ENCODE measurements around the gene MZT2B. TPM values are rescaled to one million over a fixed set of nuclear protein-coding genes. Genes with fewer than 3 reads are reported as not detected.
A peak's percentile ranks its signal among the peaks of the same experiment; 100 is the strongest.
"Not testable (repeated sequence)": the region's sequence is repeated elsewhere in the genome, so short reads cannot be mapped to it uniquely, and the experiment has no call there.

The MZT2B gene
- total RNA-seq, 1 donor from 2014 or later: 128 TPM

DNA sequence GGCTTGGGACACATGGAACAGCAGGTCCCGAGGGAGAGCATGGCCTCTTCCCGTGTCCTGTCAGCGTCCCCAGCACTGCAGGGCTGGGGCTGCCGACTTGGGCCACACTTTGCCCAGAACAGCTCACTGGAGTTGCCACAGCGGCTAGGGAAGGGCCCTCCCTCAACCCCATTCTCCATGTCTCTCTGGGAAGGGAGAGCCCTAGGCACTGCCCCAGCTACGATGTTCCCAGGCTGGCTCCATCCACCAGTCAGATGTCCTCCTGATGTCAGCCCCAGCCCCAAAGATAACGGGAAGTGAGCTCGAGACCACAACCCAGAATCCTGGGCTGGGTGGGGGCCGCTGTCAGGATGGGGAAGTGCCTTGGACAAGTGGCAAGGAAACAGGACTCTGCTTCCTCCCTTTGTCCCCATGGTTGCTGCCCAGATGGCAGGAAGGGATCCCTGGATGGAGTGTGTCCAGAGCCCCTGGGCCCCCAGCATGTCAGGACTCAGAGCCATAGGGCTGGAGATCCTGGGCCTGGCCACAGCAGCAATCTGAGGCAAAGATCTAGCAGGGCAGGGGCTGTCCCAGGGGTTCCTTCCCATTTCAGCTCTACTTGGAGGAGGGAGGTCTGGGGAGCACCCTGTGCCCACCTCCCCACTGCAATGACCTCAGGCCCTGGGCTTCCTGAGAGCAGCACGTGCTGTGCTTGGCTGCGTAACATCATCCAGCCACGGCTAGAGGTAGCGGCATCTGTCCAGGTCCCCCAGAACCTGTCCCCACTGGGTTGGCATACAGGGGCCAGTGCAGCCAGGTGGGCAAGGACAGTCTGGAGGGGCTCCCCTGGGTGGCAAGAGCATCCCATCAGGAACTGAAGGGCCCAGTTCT lies 39.4 kb upstream of the MZT2B start:
- DNase-seq: peak; percentile 44
- H3K36me3 ChIP-seq; H3K4me1 ChIP-seq; H3K9me3 ChIP-seq; intact Hi-C loops (cut with DNase I); H3K27ac ChIP-seq; H3K4me3 ChIP-seq; ATAC-seq: not testable (repeated sequence)
- peaks cover 10% of the 10 kb centered on the region for H3K27me3 ChIP-seq

GRCh38 chr2:130143266-130144039 lies 38.6 kb upstream of the MZT2B start:
- intact Hi-C loops (cut with DNase I); ATAC-seq: not testable (repeated sequence)

DNA sequence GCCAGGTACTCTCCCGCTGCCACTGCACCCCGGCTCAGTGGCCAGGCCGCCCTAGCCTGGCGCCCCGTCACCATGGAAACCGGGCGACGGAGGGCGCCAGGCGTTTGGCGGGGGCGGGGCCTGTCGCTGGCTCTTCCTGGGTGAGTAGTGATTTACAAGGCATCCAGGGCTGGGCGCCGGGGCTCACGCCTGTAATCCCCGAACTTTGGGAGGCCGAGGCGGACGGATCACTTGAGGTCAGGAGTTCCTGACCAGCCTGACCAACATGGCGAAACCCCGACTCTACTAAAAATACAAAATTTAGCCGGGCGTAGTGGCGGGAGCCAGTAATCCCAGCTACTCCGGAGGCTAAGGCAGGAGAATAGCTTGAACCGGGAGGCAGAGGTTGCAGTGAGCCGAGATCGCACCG lies 37.1 kb upstream of the MZT2B start, which contains the start of gene CCDC74B:
CCDC74B (minus strand) TSS at position 107 of the 409 bp plus-strand sequence. CDS start 116 bp downstream, outside the sequence.
- H3K27ac ChIP-seq; H3K4me1 ChIP-seq; intact Hi-C loops (cut with DNase I); H3K9me3 ChIP-seq; H3K36me3 ChIP-seq: not testable (repeated sequence)
- ATAC-seq (peak; percentile 78), DNase-seq (peak; percentile 74)
- Histone ChIP-seq H3K27me3 (peaks cover 10% of the 10 kb centered on the region), H3K4me3 (peak within 1 kb of the TSS; percentile 33)

More at GRCh38 chr2:130143266-130144039, 38.6 kb upstream of the MZT2B start:
- H3K4me1 ChIP-seq, H3K27ac ChIP-seq, H3K9me3 ChIP-seq, H3K36me3 ChIP-seq: not testable (repeated sequence)
- DNase-seq: peak; percentile 38
- Histone ChIP-seq H3K4me3 (peak overlapping the region; percentile 33), H3K27me3 (peaks cover 10% of the 10 kb centered on the region)

DNA sequence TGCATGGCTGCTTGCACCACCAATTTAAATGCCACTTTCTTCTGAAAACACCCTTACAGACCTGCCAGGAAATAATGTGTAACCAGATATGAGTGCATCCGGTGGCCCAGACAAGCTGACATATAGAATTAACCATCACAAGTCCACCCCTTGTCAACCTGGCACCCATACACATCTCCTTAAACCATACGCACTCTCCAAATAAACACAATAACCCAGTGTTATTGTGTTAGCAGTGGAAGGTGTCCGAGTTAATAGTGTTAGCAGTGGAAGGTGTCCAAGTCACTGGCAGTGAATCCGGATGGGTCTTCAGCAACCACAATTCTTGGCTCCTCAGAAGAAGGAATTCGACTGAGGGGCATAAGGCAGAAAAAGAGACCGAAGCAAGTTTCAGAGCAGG lies 33.5 kb upstream of the MZT2B start:
- DNase-seq; intact Hi-C loops (cut with DNase I): not testable (repeated sequence)

DNA sequence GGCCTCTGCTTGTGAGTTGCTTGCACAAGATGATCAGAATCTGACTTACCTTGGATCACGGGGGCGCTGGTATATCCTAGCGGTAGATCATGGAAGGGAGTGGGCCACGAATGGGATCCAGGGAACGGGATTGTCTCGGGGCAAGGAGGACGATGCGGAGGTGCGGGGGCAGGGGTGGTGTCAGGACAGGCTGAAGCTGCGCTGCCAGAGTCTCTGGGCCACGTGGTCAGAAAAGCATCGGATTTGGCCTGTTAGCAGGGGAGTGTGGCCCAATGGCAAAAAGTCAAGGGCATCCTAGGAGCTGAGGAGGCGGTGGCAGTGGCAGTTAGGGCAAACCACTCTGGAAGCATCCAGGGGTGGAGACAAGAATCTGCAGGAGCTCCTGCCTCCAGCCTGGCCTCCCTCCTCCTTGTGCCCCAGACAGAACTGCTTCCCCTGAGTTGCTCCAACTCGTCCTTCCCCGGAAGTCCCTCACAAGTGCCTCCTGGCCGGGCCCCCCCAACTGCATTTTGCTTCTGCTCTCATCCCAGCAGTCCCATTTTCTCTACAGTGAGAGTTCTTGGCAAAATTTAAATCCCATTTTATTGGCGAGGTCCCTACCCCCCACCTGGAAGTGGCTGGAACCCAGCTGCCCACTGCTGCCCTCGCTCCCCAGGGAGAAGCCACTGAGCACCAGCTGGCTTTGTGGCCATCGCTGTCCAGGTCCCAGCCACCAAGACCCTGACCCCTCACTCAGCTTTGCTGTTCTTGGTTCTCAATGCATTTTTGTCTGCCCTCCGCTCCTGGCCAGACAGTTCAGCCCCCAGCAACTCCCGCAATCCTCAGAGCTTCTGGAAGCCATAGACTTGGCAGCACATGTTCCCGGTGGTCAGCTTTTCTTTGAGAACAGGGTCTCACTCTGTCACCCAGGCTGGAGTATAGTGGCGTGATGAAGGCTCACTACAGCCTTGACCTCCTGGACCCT lies 31.6 kb upstream of the MZT2B start:
- Histone ChIP-seq H3K9me3 (no peaks in the 10 kb centered on the region), H3K36me3 (peaks cover 5% of the 10 kb centered on the region), H3K27me3 (peaks cover 4% of the 10 kb centered on the region), H3K4me3 (no peak overlapping the region), H3K27ac (no peak overlapping the region), H3K4me1 (no peaks in the 10 kb centered on the region)
- TF ChIP-seq CTCF (IDR thresholded peaks at IDR 0.05): no peak
- DNase-seq (peak; percentile 58), ATAC-seq (no peak)
- intact Hi-C loops (cut with DNase I): no loop called here

More for the DNA sequence above, 33.5 kb upstream of the MZT2B start:
- H3K36me3 ChIP-seq, ATAC-seq, H3K4me1 ChIP-seq, H3K9me3 ChIP-seq, H3K4me3 ChIP-seq, H3K27ac ChIP-seq: not testable (repeated sequence)
- peaks cover 10% of the 10 kb centered on the region for H3K27me3 ChIP-seq

DNA sequence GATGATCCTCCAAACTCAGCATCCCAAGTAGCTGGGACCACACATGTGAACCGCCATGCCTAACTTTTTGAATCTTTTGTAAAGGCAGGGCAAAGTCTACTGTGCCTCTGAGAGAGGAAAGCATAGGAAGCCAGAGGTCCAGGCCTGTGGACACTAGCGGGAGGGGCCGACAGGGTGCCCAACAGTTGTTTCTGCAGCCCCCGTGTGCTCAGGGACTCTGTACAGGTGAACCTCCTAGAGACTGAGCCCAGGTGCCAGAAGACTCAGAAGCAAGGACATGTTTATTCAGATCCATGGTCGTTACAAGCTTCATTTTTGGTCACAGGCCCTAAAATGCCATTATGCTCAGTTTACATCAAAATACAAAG lies 30.9 kb upstream of the MZT2B start:
- H3K9me3 ChIP-seq; H3K4me1 ChIP-seq; H3K27me3 ChIP-seq; DNase-seq; H3K36me3 ChIP-seq; ATAC-seq; H3K4me3 ChIP-seq; H3K27ac ChIP-seq; intact Hi-C loops (cut with DNase I): not testable (repeated sequence)

DNA sequence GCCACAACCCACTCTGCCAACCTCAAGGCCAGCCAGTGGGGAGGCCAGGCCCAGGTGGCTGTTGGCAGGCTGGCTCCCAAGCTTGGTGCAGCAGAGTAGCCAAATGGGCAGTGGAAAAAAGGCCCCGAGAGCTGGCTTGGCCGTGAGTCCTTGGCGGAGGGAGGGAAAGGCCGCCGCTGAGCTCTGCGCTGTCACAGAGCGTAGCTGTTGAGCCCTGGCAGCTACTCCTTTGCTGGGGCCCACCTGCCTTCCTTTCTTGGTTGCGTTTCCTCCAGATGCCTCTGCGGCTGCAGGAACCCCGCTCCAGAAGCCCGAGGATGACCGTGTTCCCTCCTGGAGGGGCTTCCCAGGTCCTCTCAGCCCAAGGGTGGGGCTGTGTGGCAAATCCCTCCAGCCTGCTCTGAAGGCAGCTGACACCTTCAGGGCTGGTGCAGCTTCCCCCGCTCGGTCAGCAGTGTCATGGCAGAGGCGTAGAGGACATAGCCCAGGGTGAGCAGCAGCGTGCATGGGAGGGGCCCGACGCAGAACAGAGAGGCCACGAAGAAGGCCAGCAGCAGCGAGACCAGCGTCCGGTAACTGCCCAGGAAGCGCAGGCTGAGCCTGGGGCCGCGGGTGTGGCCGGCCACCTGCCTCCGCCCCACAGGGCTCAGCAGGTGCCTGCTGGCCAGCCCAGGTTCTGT lies 29.8 kb upstream of the MZT2B start:
- H3K27ac ChIP-seq; H3K4me1 ChIP-seq; H3K27me3 ChIP-seq; intact Hi-C loops (cut with DNase I); H3K4me3 ChIP-seq; ATAC-seq; H3K36me3 ChIP-seq; H3K9me3 ChIP-seq: not testable (repeated sequence)
- DNase-seq: peak; percentile 54

Measured in upper lobe of right lung (tissue), 1 donor.